ENCODE data around the gene KRTAP5-6. TPM values are rescaled to one million over a fixed set of nuclear protein-coding genes. Genes with fewer than 3 reads are reported as not detected.
A peak's percentile ranks its signal among the peaks of the same experiment; 100 is the strongest.
"Not testable (repeated sequence)": the region's sequence is repeated elsewhere in the genome, so short reads cannot be mapped to it uniquely, and the experiment has no call there.

The KRTAP5-6 gene
- total and polyA plus RNA-seq, 3 experiments from 2014 or later: not detected

- Mint-ChIP-seq H3K27me3 (peaks cover 17 to 22% of the 10 kb centered on the region in 2 donors), H3K9me3 (no peaks in the 10 kb centered on the region), H3K4me1 (peaks cover 0 to 10% (median 5%) of the 10 kb centered on the region in 3 donors), H3K36me3 (no peaks in the 10 kb centered on the region), H3K4me3 (peak overlapping the region in 1 of 7 donors; percentile 19), H3K27ac (no peak overlapping the region)
- Histone ChIP-seq H3K4me3 (ENCODE audit: low read length) (no peak overlapping the region), H3K27me3 (ENCODE audit: insufficient read depth, low read length, poor library complexity, severe bottlenecking) (no peaks in the 10 kb centered on the region), H3K36me3 (ENCODE audit: insufficient read depth, low read length) (no peaks in the 10 kb centered on the region), H3K27ac (ENCODE audit: low read depth, low read length) (no peak overlapping the region), H3K4me1 (ENCODE audit: insufficient read depth, low read length) (no peaks in the 10 kb centered on the region), H3K9me3 (ENCODE audit: low read length) (no peaks in the 10 kb centered on the region)
- POLR2A ChIA-PET: no interaction called here
- DNase-seq: peak in 1 of 5 donors; percentile 10
- CTCF ChIA-PET: no interaction called here
Observed at GRCh38 chr11:1668911-1669473, 28.0 kb upstream of the KRTAP5-6 start.

GRCh38 chr11:1669546-1670218, 27.3 kb upstream of the KRTAP5-6 start:
- no peaks in the 10 kb centered on the region for H3K9me3 Mint-ChIP-seq
- H3K9me3 ChIP-seq (ENCODE audit: low read length): no peaks in the 10 kb centered on the region
- H3K27me3 ChIP-seq (ENCODE audit: insufficient read depth, low read length, poor library complexity, severe bottlenecking): no peaks in the 10 kb centered on the region
- H3K4me3 ChIP-seq (ENCODE audit: low read length): no peak overlapping the region
- ChIA-PET POLR2A (no interaction called here), CTCF (no interaction called here)
- DNase-seq: no peak
- H3K36me3 ChIP-seq (ENCODE audit: insufficient read depth, low read length): no peaks in the 10 kb centered on the region
- H3K27ac Mint-ChIP-seq: no peak overlapping the region
- no peak overlapping the region for H3K27ac ChIP-seq (ENCODE audit: low read depth, low read length)
- no peaks in the 10 kb centered on the region for H3K36me3 Mint-ChIP-seq
- H3K4me1 Mint-ChIP-seq: peaks cover 0 to 10% (median 5%) of the 10 kb centered on the region in 3 donors
- H3K4me3 Mint-ChIP-seq: peak overlapping the region in 1 of 7 donors; percentile 19
- H3K4me1 ChIP-seq (ENCODE audit: insufficient read depth, low read length): no peaks in the 10 kb centered on the region
- H3K27me3 Mint-ChIP-seq: peaks cover 17 to 22% of the 10 kb centered on the region in 2 donors

GRCh38 chr11:1670457-1670856, 26.5 kb upstream of the KRTAP5-6 start:
- not testable (repeated sequence) for H3K4me1 Mint-ChIP-seq, H3K27ac Mint-ChIP-seq
- peaks cover 21 to 26% of the 10 kb centered on the region in 2 donors for H3K27me3 Mint-ChIP-seq

DNA sequence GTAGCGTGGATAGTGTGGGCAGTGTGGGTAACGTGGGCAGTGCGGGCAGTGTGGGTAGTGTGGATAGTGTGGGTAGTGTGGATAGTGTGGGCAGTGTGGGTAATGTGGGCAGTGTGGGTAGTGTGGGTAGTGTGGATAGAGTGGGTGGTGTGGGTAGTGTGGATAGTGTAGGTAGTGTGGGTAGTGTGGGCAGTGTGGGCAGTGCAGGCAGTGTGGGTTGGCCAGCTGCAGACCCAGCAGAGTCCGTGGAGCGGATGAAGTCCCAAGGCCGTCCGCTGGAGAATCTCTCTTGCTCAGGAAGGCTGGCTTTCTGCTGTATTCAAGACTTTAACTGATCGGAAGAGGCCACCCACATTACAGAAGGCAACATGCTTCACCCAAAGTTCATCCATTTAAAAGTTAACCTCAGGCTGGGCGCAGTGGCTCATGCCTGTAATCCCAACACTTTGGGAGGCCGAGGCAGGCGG, 26.1 kb upstream of the KRTAP5-6 start:
- Histone ChIP-seq H3K36me3 (ENCODE audit: insufficient read depth, low read length) (no peaks in the 10 kb centered on the region), H3K27ac (ENCODE audit: low read depth, low read length) (no peak overlapping the region), H3K9me3 (ENCODE audit: low read length) (no peaks in the 10 kb centered on the region), H3K27me3 (ENCODE audit: insufficient read depth, low read length, poor library complexity, severe bottlenecking) (peaks cover 6% of the 10 kb centered on the region), H3K4me1 (ENCODE audit: insufficient read depth, low read length) (no peaks in the 10 kb centered on the region), H3K4me3 (ENCODE audit: low read length) (no peak overlapping the region)
- no peak for DNase-seq
- no peak overlapping the region for H3K27ac Mint-ChIP-seq
- ChIA-PET POLR2A (no interaction called here), CTCF (no interaction called here)
- H3K27me3 Mint-ChIP-seq: peaks cover 22 to 31% of the 10 kb centered on the region in 2 donors
- peaks cover 0 to 10% (median 5%) of the 10 kb centered on the region in 3 donors for H3K4me1 Mint-ChIP-seq
- no peaks in the 10 kb centered on the region for H3K36me3 Mint-ChIP-seq
- H3K4me3 Mint-ChIP-seq: no peak overlapping the region
- no peaks in the 10 kb centered on the region for H3K9me3 Mint-ChIP-seq

More at GRCh38 chr11:1670457-1670856, 26.5 kb upstream of the KRTAP5-6 start:
- DNase-seq; H3K27ac ChIP-seq (ENCODE audit: low read depth, low read length); POLR2A ChIA-PET; H3K36me3 Mint-ChIP-seq; CTCF ChIA-PET; H3K9me3 ChIP-seq (ENCODE audit: low read length); H3K4me1 ChIP-seq (ENCODE audit: insufficient read depth, low read length); H3K36me3 ChIP-seq (ENCODE audit: insufficient read depth, low read length); H3K9me3 Mint-ChIP-seq; H3K4me3 ChIP-seq (ENCODE audit: low read length); H3K27me3 ChIP-seq (ENCODE audit: insufficient read depth, low read length, poor library complexity, severe bottlenecking); H3K4me3 Mint-ChIP-seq: not testable (repeated sequence)

DNA sequence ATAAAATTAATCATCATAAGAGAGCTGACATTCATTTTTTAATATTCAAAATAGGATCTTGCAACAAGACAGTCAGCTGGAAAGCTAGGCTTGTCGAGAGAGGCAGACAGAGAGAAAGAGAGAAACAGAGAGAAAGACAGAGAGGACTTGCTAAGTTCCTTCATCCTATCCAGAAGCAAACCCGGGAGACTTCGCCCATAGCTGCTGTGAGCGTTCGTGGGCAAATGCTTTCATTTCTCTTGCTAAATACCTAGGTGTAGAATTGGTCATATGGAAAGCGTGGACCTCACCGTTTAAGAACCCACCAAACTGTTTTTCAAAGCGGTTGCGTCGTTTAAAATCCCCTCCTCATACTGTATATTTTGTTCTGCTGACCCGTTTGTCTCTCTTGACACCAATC, 25.3 kb upstream of the KRTAP5-6 start:
- H3K36me3 Mint-ChIP-seq: no peaks in the 10 kb centered on the region
- peaks cover 25 to 36% of the 10 kb centered on the region in 2 donors for H3K27me3 Mint-ChIP-seq

GRCh38 chr11:1672613-1673350, 24.2 kb upstream of the KRTAP5-6 start:
- Histone ChIP-seq H3K36me3 (ENCODE audit: insufficient read depth, low read length) (no peaks in the 10 kb centered on the region), H3K27ac (ENCODE audit: low read depth, low read length) (no peak overlapping the region), H3K9me3 (ENCODE audit: low read length) (no peaks in the 10 kb centered on the region), H3K27me3 (ENCODE audit: insufficient read depth, low read length, poor library complexity, severe bottlenecking) (peaks cover 6% of the 10 kb centered on the region), H3K4me3 (ENCODE audit: low read length) (no peak overlapping the region), H3K4me1 (ENCODE audit: insufficient read depth, low read length) (no peaks in the 10 kb centered on the region)
- CTCF ChIA-PET: no interaction called here
- no peak overlapping the region for H3K27ac Mint-ChIP-seq
- H3K27me3 Mint-ChIP-seq: peaks cover 22 to 38% of the 10 kb centered on the region in 2 donors
- DNase-seq: no peak
- H3K9me3 Mint-ChIP-seq: no peaks in the 10 kb centered on the region
- H3K4me1 Mint-ChIP-seq: peaks cover 0 to 10% (median 5%) of the 10 kb centered on the region in 3 donors
- POLR2A ChIA-PET: no interaction called here
- H3K36me3 Mint-ChIP-seq: no peaks in the 10 kb centered on the region
- H3K4me3 Mint-ChIP-seq: no peak overlapping the region

More for the DNA sequence above, 25.3 kb upstream of the KRTAP5-6 start:
- Mint-ChIP-seq H3K4me1 (peaks cover 0 to 10% (median 5%) of the 10 kb centered on the region in 3 donors), H3K4me3 (no peak overlapping the region), H3K27ac (peak overlapping the region in 1 of 8 donors; percentile 44), H3K9me3 (no peaks in the 10 kb centered on the region)
- Histone ChIP-seq H3K27ac (ENCODE audit: low read depth, low read length) (no peak overlapping the region), H3K9me3 (ENCODE audit: low read length) (no peaks in the 10 kb centered on the region), H3K36me3 (ENCODE audit: insufficient read depth, low read length) (no peaks in the 10 kb centered on the region), H3K4me3 (ENCODE audit: low read length) (no peak overlapping the region), H3K4me1 (ENCODE audit: insufficient read depth, low read length) (no peaks in the 10 kb centered on the region), H3K27me3 (ENCODE audit: insufficient read depth, low read length, poor library complexity, severe bottlenecking) (peaks cover 6% of the 10 kb centered on the region)
- CTCF ChIA-PET: no interaction called here
- POLR2A ChIA-PET: no interaction called here
- no peak for DNase-seq

DNA sequence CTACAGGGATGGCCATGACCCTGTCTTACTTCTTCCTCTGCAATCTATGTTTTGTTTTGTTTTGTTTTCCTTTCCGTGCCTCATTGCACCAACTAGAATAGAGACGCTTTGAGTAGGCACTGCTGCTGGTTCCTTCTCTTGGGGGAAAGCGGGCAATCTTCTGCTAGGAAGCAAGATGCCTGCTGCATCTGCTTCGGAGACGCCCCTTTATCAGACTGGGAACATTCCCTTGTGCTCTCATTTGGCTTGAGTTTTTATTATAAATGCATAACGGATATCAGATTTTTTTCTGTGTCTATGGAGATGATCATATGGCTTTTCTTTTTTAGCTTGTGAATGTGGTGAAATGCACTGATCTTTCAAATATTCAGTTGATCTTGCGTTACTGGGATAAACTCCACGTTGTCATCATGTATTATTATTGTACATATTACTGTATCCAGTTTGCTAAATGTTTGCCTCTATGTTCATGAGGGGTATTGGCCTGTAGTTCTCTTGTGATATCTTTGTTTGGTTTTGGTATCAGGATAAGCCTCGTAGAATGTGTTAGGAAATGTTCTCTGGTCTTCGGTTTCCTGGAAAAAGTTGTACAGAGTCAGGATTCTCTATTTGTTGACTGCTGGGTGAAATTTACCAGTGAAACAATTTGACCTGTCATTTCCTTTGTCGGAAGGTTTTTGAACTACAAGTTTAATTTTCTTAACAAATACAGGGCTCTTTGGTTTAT, 23.4 kb upstream of the KRTAP5-6 start:
- no peaks in the 10 kb centered on the region for H3K9me3 Mint-ChIP-seq
- POLR2A ChIA-PET: no interaction called here
- no peak for DNase-seq
- peaks cover 15 to 37% of the 10 kb centered on the region in 2 donors for H3K27me3 Mint-ChIP-seq
- CTCF ChIA-PET: no interaction called here
- no peaks in the 10 kb centered on the region for H3K9me3 ChIP-seq (ENCODE audit: low read length)
- H3K4me1 ChIP-seq (ENCODE audit: insufficient read depth, low read length): no peaks in the 10 kb centered on the region
- H3K4me3 Mint-ChIP-seq: no peak overlapping the region
- H3K4me3 ChIP-seq (ENCODE audit: low read length): no peak overlapping the region
- H3K27me3 ChIP-seq (ENCODE audit: insufficient read depth, low read length, poor library complexity, severe bottlenecking): peaks cover 6% of the 10 kb centered on the region
- no peaks in the 10 kb centered on the region for H3K36me3 Mint-ChIP-seq
- no peaks in the 10 kb centered on the region for H3K36me3 ChIP-seq (ENCODE audit: insufficient read depth, low read length)
- no peak overlapping the region for H3K27ac Mint-ChIP-seq
- H3K27ac ChIP-seq (ENCODE audit: low read depth, low read length): no peak overlapping the region
- peaks cover 0 to 7% (median 5%) of the 10 kb centered on the region in 3 donors for H3K4me1 Mint-ChIP-seq
